ENCODE data around the gene KLK6.

GRCh38 chr19:51007488-51007887 lies 38.1 kb upstream of the KLK6 start:
- TF ChIP-seq POLR2A (IDR thresholded peaks at IDR 0.05) (no peak), CTCF (IDR thresholded peaks at IDR 0.05) (no peak), POLR2AphosphoS5 (IDR thresholded peaks at IDR 0.05; ENCODE audit: insufficient read depth in 1 of 2, low read depth in 1 of 2) (no peak)
